Skin of body (tissue), 2 donors: Measurements from ENCODE around the gene RGS3. TPM values are rescaled to one million over a fixed set of nuclear protein-coding genes. Genes with fewer than 3 reads are reported as not detected.

Experiments
- DNase-seq: peaks from one replicate; lab custom pipeline; 2025; lab: John Stamatoyannopoulos, UW
- total RNA-seq: library from RNA; depleted of rRNA; stranded (reverse); fragments of >200 nt; gene quantifications from one replicate; pipeline ENCODE4 v1.2.3, GENCODE V29; 2014

Gene RGS3
- total RNA-seq, 1 donor from 2014 or later: 42.8 TPM

DNA sequence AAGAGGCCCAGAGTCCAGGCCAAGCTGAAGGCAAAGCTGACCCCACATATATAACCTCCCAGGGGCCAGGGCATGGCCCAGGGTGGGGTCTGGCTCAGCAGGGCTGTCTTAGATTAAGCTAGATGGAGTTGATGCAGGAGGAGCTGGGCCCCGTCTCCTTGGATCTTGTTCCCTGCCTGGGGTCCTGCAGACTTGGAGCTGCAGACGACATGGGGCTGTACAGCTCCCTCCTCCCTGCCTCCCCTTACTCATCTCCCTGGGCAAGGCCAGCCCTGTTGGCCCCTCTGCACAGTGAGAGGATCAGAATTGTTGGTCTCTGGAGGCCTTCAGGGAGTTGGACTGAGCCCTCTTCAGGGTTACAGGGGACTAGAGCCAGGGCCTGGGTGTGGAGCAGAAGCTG is 134.9 kb downstream of the RGS3 start:
- no peak for DNase-seq

DNA sequence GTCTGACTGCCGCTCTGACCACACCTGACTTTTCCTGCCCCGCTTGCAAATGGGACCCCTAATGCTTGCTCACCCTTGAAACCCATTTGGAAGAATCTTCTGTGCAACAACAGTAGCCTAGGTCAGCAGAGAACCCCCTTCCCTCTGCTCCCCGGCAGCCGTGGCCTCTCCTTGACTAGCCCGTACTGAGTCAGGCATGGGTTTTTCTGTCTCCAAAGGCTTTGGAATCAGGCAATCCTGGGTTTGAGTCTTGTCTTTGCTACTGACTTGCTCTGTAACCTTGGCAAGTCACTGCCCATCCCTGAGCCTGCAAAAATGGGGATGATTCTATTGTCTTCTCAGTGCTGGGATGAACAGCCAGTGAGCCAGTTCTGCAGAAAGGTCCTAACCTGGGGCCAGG is 135.4 kb downstream of the RGS3 start:
- no peak for DNase-seq

DNA sequence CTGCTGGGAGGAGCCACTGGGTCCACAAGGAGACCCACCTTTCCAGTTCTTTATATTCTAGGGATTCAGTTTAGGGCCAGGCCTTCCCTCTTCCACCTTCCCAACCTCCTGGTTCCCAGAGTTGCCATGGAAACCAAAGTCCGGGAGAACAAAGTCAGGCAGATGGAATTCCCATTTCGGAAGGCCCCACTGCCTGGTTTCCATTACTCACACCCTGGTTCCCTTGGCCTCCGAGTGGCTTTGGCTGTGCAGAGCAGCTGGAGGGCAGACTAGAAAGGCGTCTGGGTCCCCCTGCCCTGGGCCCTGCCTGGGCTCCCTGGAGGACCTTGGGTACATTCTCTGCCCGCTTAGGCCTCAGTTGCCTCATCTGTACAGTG is 136.1 kb downstream of the RGS3 start:
- peak; percentile 24 for DNase-seq

DNA sequence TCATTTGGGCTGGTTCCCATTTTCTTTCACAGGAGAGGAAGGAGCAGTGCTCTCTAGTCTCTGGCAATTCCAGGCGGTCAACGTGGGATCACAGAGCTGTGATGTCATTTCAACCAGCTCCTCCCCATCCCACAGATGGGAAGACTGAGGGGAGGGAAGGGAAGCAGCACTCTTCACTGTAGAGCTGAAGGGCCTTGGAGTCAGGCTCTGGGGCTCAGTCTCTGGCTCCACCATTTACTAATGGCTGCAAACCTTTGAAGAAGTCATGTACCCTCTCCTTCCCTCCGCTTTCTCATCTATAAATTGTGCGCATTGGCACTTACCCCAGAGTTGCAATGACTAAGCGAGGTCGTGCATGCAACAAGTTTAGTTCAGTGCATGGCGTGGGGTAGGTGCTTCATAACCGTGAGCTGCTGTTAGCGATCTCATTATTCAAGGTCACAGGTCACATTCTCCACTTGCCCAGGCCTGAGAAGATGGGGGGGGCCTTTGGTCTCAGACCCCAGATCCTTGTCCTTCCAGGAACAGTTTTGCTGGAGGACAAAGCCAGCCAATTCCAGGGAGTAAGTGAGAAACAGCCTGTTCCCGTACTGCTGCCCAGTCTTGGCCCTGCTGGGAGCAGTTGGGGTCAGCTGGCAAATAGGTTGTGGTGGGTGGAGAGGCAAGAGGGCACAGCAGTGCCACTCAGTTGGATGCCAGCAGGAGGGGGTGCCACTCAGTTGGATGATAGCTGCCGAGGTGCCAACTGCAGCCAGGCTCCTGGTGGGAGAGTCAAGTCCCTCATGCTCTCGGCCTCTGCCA is 136.7 kb downstream of the RGS3 start:
- no peak for DNase-seq

DNA sequence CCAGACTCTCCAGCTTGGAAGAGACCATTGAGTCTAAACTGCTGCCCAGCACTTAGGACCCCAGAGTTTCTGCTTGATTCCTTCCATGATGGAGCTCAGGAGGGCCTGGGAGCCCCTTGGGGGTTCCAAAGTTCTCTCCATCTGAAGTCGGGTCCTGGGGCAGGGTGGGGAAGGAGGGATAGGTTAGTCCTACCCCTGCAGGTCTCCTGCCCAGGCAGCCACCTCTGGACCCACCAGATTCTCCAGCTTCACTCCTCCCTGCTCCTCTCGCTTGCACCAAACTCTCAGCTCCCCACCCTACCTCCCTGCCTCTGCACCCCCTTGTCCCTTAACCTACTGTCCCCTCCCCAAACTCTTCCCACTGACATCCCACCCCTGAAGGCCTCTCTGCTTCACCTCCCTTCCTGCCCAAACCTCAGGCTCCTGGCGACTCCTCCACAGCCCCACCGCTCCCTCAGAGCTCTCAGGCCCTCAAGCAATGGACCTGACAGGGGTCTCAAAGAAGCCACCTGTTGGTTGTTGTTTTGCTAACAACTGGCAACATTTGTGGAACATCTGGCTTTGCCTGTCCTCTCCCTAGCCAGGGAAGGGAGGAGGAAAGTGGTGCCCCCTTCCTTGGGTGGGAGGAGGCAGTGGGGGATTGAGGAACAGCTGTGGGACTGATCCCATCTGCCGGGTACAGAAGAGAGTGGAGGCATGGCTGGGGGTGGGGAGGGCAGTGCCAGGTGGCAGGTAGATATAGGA is 137.5 kb downstream of the RGS3 start:
- DNase-seq: peak; percentile 27

DNA sequence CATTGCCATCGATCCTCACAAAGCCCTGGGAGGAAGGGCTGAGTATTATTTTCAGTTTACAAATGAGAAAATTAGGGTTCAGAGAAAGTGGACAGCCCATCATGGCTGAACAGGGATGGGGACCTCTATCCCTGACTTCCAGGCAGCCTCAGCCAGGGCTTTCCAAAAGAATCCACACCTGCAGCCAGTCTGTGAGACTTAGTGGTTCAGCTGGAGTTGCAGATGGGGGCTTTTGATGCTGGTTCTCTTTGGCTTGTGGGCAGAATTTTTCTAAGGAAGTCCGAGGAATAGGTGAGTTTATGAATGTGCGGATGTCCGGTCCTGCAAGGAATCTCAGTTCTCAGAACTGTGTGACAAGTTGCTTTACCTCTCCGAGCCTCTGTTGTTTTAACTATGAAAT is 138.1 kb downstream of the RGS3 start:
- DNase-seq: no peak

DNA sequence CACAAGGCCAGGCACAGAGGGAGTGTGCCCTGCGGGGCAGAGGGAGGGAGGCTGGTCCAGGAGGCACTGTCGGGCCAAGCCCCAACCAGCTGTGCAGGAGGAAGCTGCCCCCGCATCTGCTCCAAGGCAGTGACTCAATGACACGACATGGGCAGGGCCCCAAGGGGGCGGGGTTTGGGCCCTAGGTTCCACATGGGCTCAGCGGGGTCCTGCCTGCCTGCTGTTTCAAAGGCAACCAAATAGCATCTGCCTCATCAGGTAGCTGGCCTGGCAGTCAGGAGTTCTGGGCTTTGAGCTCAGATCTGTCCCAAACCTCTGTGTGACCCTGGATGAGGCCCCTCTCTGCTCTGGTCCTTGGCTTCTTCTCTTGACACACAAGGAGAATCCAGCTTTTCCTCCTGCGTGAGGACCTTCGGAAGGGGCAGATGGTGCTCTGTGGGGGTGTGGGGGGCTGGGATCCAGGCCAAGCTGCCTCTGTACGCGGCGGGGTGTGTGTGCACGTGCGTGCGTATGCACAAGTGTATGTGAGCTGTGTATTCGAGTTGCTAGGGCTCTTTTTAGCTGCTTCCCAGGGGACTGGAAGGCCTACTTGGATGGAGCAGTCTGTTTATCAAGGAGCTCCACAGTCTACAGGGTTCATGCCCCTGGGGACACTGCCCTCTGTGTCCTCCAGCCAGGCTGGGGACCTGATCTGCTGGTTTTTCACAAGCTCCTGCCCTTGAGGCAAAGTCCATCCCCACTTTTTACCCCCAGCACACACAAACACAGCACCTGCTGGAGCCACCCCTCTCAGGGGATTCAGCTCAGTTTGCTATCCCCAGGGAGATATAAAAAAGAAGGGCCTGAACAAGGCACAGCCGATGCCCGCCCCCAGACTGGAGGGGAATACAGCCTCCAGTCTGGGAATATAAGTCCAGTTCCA is 138.9 kb downstream of the RGS3 start:
- DNase-seq: peak; percentile 84

DNA sequence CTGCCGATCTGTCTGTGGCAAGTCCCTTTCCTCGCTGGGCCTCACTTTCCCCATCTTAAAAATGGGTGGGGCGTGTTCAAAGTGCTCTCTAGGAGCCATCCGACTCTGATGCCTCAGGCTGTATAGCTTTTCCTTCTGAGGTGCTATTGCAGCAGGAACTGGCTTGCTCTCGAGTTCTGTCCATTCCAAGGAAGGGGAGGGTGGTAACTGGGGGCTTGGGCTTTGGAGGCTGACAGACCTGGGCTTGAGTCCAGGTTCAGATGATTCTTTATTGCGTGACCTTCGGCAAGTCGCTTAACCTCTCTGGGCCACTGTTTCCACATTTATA is 139.5 kb downstream of the RGS3 start:
- DNase-seq: no peak

DNA sequence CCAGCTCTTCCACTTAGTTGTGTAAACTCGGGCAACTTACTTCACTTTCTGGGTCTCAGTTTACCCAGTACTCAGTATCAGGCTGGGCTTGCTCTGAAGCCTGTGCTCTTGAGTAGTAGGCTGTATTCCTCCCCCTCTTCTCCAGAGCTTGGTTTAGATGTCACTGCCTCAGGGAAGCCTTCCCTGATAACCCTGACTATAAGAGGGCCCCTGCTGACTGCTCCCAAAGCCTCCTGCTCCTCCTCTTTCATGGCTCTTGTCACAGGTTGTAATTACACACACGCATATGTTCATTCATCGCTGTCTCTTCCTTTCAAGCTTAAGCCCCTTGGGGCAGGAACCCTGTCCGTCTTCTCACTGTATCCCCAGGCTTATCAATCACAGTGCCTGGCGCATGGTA is 140.2 kb downstream of the RGS3 start:
- no peak for DNase-seq

DNA sequence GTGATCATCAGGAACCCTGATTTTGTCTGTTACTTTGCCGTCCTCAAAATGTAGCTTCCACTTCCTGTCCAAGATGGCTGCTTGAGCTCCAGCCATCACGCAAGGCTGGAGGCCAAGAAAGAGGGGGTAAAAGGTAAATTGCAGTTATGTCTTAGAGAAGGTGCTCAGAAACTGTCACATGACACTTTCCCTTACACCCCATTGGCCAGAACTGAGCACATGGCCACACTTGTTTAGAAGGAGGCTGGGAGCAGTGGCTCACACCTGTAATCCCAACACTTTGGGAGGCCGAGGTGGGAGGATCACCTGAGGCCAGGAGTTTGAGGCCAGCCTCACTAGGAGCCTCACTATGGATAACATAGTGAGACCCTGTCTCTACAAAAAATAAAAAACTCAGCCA is 140.9 kb downstream of the RGS3 start:
- DNase-seq: no peak

DNA sequence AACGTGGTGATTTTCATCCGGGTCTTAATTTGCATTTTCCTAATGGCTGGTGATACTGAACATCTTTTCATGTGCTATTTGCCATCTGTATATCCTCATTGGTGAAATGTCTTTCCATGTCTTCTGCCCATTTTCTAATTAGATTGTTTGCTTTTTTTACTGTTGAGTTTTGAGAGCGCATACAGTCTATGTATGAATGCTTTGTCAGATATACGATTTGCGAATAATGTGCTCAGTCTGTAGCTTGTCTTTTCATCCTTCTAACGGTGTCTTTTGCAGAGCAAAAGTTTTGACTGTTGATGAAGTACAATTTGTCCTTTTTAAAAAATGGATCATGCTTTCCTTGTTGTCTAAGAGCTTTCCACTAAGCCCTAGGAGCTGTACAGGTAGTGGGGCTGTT is 143.0 kb downstream of the RGS3 start:
- no peak for DNase-seq

DNA sequence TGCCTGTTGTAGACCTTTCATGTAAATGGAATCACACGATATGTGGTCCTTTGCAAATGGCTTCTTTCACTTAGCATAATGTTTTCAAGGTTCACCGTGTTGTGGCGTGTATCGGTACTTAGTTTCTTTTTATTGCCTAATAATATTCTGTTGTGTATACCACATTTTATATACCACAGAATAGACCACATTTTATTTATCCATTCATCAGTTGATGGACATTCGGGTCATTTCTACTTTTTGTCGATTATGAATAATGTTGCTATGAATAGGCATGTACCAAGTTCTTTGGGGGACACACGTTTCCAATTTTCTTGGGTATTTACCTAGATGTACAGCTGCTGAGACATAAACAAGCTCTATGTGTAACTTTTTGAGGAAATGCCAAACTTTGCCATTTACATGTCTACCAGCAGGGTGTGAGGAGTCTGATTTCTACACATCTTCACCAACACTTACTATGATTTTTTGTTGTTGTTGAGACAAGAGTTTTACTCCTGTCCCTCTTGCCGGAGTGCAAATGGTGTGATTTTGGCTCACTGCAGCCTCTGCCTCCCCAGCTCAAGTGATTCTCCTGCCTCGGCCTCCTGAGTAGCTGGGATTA is 144.7 kb downstream of the RGS3 start:
- no peak for DNase-seq

DNA sequence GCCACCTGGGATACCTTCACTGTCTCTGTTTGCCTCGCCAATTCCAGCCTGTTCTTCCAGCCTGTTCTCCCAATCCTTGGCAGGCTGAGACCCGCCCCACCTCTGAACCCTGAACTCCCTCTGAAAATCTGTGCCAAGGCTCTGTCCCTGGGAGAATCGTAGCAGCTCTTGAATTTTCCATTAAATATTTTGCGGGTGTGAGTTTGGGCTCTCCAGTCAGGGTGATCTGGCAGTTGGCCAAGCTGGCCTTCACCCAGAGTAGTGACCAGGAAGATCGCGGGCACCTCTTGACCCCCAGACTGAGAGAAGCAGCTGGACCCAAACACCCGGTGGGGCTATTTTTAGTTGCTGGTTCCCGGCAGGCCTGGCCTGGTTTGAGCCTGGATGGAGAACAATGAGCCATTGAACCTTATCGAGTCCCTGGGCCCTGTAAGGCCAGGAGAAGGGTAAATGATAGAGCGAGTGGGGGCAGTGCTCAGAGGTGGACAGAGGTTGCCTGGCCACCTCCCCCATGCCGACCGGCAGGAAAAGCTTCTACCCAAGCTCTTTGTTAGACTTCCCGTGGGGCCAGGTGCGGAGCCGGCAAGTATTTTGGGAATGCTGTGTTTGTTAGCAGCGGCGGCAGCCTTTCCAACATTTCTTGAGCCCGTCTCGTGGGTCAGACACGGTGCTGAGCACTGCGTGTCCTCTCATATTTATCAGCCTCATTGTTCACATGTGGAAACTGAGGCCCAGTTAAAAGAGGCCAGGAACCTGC is 146.2 kb downstream of the RGS3 start:
- peak; percentile 33 for DNase-seq

DNA sequence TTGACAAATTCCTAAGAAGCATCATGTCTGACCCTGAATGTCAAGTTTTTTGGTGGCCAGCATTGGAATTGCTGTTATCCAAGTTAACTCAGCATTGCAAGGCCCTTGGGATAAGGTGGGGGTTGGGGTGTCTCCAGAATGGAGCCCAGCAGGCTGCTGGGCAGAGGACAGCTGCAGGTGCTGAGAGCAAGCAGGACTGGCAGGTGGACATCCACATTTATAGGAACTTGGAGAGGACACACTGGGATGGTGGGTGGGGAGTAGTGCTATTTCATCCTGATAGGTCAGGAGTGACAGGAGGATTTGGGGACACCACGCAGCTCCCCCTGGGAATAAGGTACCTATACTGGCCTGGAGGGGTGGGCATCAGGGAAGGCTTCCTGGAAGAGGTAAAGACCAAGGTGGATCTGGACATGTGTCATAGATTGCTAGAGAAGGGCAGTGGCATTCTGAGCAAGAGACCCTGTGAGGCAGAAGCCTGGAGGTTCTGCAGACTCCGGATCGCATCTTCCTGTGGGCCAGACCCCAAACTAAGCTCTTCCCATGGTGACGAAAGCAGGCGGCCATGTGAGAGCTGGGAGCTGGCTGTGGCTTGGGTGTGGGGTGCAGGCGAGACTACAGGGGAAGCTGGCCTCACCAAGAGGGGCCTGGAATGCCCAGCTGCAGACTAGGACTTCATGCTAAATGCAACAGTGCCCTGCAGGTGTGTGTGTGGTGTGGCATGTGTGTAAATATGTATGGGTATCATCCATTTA is 148.1 kb downstream of the RGS3 start:
- no peak for DNase-seq

DNA sequence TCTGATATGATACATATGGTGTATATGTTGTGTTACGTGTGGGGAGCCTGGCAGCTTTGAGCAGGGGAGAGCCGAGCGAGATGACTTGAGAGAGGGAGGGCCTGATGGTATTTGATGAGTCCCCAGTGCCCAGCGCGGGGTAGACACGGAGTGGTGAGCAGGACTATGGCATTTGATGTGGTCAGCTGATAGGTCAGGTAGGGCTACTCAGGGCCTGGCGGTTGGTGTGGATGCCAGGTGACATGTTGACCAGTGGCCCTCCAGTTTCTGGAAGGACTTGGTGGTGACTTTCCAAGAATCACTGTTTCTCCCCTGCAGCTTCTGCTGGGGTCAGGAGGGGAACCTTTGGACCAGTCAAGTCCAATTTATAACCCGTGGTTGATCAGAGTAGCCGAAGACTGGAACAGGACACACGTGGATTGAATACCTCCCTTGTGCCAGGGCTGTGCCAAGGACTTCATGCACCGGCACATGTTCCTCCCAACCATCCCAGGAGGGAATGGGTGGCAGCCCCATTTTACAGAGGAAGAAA is 148.8 kb downstream of the RGS3 start:
- no peak for DNase-seq

DNA sequence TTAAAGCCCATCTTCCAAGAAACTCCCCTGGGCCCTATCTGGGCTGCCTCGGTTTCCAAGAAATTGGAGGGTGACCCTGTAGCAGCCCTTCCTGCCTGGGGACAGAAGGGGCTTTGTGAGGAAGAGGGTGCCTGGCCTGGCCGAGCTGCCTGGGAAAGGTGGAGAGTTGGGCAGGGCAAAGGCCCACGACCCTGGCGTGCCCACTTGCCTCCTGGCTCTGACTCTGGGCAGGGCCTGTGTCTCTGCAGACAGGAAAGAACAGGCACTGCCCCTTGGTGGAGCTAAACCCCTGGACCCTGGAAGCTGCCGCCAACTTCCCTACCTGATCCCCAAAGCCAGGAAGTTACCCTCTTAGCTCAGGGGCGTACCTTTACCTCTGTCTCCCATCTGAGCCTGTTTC is 149.3 kb downstream of the RGS3 start:
- DNase-seq: no peak

DNA sequence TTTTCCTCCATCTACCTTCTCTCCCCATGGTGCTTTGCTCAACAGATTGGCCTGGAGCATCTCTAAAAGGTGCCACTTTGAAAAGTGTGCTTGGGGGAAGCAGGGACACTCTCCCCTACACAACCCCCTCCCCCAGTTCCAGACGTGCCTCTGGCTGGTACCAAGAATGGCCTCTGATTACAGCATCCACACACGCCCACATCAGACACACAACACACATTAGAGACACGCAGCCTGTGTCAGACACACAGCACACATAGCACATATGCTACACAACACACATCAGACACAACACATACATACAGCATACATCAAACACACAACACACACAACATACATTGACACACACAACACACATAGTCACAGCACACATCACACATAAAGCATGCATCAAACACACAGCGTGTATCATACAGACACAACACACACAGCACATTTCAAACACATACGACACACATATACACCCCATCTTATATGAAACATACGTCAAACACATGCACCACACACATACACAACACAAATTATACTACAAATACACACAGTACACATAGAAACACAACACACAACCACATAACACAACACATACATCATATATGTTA is 150.4 kb downstream of the RGS3 start:
- no peak for DNase-seq

DNA sequence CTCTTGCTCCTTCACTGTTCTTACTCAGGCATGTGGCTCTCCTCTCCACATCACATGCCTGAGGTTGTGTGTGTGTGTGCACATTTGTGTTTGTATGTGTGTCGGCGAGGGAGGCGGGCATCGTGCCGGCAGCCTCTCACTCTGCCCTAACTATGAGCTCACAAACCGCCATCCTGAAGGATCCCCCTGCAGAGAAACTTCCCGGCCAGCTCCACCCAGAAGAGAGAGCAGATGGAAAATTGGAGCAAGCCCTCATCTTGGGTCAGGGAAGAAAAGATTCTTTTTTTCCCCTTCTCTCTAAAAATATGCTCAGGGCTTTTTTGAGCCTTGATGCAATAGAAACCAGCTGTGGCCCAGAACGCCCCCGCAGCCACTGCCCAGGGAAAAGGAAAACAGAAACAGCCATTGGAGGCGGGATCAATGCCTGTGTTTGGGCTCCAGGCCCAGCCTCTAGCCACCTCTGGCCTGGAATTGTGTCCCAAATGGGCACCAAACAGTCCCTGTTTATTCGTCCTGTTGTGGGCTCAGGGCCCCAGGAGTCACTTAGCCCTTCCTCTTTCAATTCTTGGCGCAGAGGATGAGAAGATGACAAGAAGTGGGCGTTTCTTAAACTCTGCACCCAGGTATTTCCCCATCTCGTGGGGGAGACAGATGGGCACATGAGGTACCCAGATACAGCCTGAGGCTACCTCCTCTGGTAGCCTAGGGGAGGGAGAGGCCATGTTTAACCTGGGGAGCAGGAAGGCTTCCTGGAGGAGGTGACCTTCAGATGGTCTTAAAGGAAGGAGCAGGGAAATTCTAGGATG is 151.5 kb downstream of the RGS3 start:
- DNase-seq: peak; percentile 93

DNA sequence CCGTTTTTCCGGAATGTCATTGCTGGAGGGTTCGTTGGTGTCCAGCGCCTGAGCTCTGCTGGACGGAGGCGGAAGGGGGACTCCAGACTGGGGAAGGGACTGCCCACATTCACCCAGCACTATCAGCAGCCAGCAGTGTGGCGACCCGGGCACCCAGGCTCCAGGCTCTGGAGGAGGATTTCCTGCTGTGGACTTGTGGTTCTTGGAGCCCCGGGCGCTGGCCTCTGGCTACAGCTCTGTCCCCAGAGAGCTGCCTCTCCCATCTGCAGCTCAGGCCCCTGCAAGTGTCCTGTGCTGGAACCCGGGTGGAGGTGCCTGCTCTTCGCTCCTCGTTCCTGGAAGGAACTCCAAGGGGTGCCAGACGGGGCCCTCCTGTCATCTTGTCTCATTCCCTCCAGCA is 152.6 kb downstream of the RGS3 start:
- no peak for DNase-seq
